Aorta (tissue), 5 donors: ENCODE results near the gene CNOT8. TPM values are rescaled to one million over a fixed set of nuclear protein-coding genes. Genes with fewer than 3 reads are reported as not detected.
A peak's percentile ranks its signal among the peaks of the same experiment; 100 is the strongest.
"Not testable (repeated sequence)": the region's sequence is repeated elsewhere in the genome, so short reads cannot be mapped to it uniquely, and the experiment has no call there.

ENCODE experiments used
- ATAC-seq: fragments of 200-7000 bp; cut with Tn5 transposase; one replicate; pipeline ENCODE4 v1.9.1; 2022; ENCODE audit warnings: moderate library complexity; ENCODE audit not compliant: low FRiP score
- DNase-seq, 2 donors: peaks; one replicate each; pipeline ENCODE4 v3.0.0-alpha.2; 2020
- H3K27ac ChIP-seq, 2 donors: one replicate each; pipeline ENCODE4 v1.5.1; 2013; ENCODE audit warnings: low read length in 2 of 2, mild to moderate bottlenecking in 2 of 2, moderate library complexity in 2 of 2, control low read depth in 1 of 2, inconsistent platforms in 1 of 2, low read depth in 1 of 2
- H3K27me3 ChIP-seq, 2 donors: one replicate each; pipeline ENCODE4 v1.6.1; 2013; ENCODE audit warnings: control low read depth in 1 of 2, low read length in 1 of 2, mild to moderate bottlenecking in 1 of 2, moderate library complexity in 1 of 2; ENCODE audit not compliant: insufficient read depth in 2 of 2, control insufficient read depth in 1 of 2
- H3K36me3 ChIP-seq, 2 donors: one replicate each; pipeline ENCODE4 v1.6.1; 2013; ENCODE audit warnings: control low read depth in 1 of 2, low read length in 1 of 2, mild to moderate bottlenecking in 1 of 2; ENCODE audit not compliant: insufficient read depth in 2 of 2, control insufficient read depth in 1 of 2
- H3K4me1 ChIP-seq, 2 donors: one replicate each; pipeline ENCODE4 v1.6.1; 2013; ENCODE audit warnings: low read length in 2 of 2, control low read depth in 1 of 2, mild to moderate bottlenecking in 1 of 2, moderate library complexity in 1 of 2; ENCODE audit not compliant: insufficient read depth in 2 of 2, control insufficient read depth in 1 of 2
- H3K4me3 ChIP-seq, 2 donors: one replicate each; pipeline ENCODE4 v1.5.1; 2013; ENCODE audit warnings: low read length in 2 of 2, control low read depth in 1 of 2, mild to moderate bottlenecking in 1 of 2
- H3K9me3 ChIP-seq: one replicate; pipeline ENCODE4 v1.6.1; 2013; ENCODE audit warnings: mild to moderate bottlenecking, low read length; ENCODE audit not compliant: control insufficient read depth
- WGBS, 2 donors: extraction: QIAGEN DNeasy Blood & Tissue Kit; methylation state at CpG; one replicate each; pipeline ENCODE4 v1.1.7; 2013; 5-methylcytosine and 5-hydroxymethylcytosine counted together
- intact Hi-C, 2 donors: fragments of 100-400 bp; cut with DNase I; formaldehyde crosslinking; loops; one replicate each; pipeline versions ENCODE4 v1.14.2 to v1.15.0; 2022
- polyA plus RNA-seq, 2 donors: library from polyadenylated mRNA; stranded (reverse); fragments of 200-250 nt; gene quantifications; one replicate each; pipeline ENCODE4 v1.2.3, GENCODE V29; 2013
- total RNA-seq, 2 donors: library from RNA; stranded (reverse); fragmentation: NEBNext Ultra II Directional; extraction: Animal tissue kit (Norgen Biotek cat#: 25700); gene quantifications; one replicate each; pipeline ENCODE4 v1.2.1, GENCODE V29; 2021
- donor health status: healthy with polysubstance abuse.
- donor health status: Bipolar disorder and iron deficiency.
- donor health status: DM: no; HTN: no; CAD: no.
- donor health status: DM: no; HTN: no; CAD: no.
- donor health status: DM: yes; HTN: yes; CAD: no.

Gene CNOT8
- total and polyA plus RNA-seq, 4 donors: 39.7 to 48.6 (median 45.9) TPM

GRCh38 chr5:154829589-154830218, 28.7 kb upstream of the CNOT8 start:
- intact Hi-C loops: no loop called here
- no peak for ATAC-seq

GRCh38 chr5:154830219-154830595, 28.2 kb upstream of the CNOT8 start:
- no peak for ATAC-seq
- WGBS, 2 donors: 88 to 89% methylated on average over 7 of the region's 7 CpGs
- H3K27me3 ChIP-seq: no peaks in the 10 kb centered on the region
- no peak for DNase-seq
- no peak overlapping the region for H3K27ac ChIP-seq
- no peaks in the 10 kb centered on the region for H3K4me1 ChIP-seq
- peaks cover 0 to 8% of the 10 kb centered on the region in 2 donors for H3K36me3 ChIP-seq
- no peaks in the 10 kb centered on the region for H3K9me3 ChIP-seq
- H3K4me3 ChIP-seq: no peak overlapping the region
- intact Hi-C loops: no loop called here

More at GRCh38 chr5:154829589-154830218, 28.7 kb upstream of the CNOT8 start:
- no peak for DNase-seq
- 78 to 84% methylated on average over 4 of the region's 4 CpGs for WGBS, 2 donors
- Histone ChIP-seq H3K4me1 (no peaks in the 10 kb centered on the region), H3K27ac (peak overlapping the region in 1 of 2 donors; percentile 22), H3K27me3 (no peaks in the 10 kb centered on the region), H3K4me3 (no peak overlapping the region), H3K9me3 (no peaks in the 10 kb centered on the region), H3K36me3 (peaks cover 0 to 8% of the 10 kb centered on the region in 2 donors)

GRCh38 chr5:154830596-154830995, 27.8 kb upstream of the CNOT8 start:
- 92 to 93% methylated on average over 4 of the region's 4 CpGs for WGBS, 2 donors
- Histone ChIP-seq H3K4me1 (no peaks in the 10 kb centered on the region), H3K4me3 (no peak overlapping the region), H3K36me3 (peaks cover 0 to 8% of the 10 kb centered on the region in 2 donors), H3K27ac (no peak overlapping the region), H3K27me3 (no peaks in the 10 kb centered on the region), H3K9me3 (no peaks in the 10 kb centered on the region)
- ATAC-seq: no peak
- intact Hi-C loops: no loop called here
- no peak for DNase-seq

GRCh38 chr5:154831451-154831850, 27.0 kb upstream of the CNOT8 start:
- peak overlapping the region in 1 of 2 donors; percentile 36 for H3K27ac ChIP-seq
- H3K4me3 ChIP-seq: no peak overlapping the region
- H3K36me3 ChIP-seq: peaks cover 0 to 8% of the 10 kb centered on the region in 2 donors
- H3K9me3 ChIP-seq: no peaks in the 10 kb centered on the region
- H3K4me1 ChIP-seq: no peaks in the 10 kb centered on the region
- WGBS, 2 donors: 86% methylated on average over 7 of the region's 7 CpGs
- DNase-seq (no peak), ATAC-seq (no peak)
- intact Hi-C loops: no loop called here
- H3K27me3 ChIP-seq: no peaks in the 10 kb centered on the region

GRCh38 chr5:154832804-154833203, 25.6 kb upstream of the CNOT8 start:
- H3K4me3 ChIP-seq, H3K27me3 ChIP-seq, H3K36me3 ChIP-seq, H3K4me1 ChIP-seq, intact Hi-C loops, DNase-seq, H3K9me3 ChIP-seq, ATAC-seq, H3K27ac ChIP-seq: not testable (repeated sequence)
- 96 to 98% methylated on average over 3 of the region's 3 CpGs for WGBS, 2 donors

GRCh38 chr5:154834053-154834452, 24.4 kb upstream of the CNOT8 start:
- ATAC-seq (no peak), DNase-seq (no peak)
- no peaks in the 10 kb centered on the region for H3K4me1 ChIP-seq
- H3K9me3 ChIP-seq: no peaks in the 10 kb centered on the region
- WGBS, 2 donors: 88 to 95% methylated on average over 1 of the region's 1 CpG
- H3K36me3 ChIP-seq: peaks cover 5 to 9% of the 10 kb centered on the region in 2 donors
- H3K27me3 ChIP-seq: no peaks in the 10 kb centered on the region
- no peak overlapping the region for H3K27ac ChIP-seq
- H3K4me3 ChIP-seq: no peak overlapping the region
- intact Hi-C loops: loop anchor here in 1 of 2 donors (2.0 kb wide), 1 partner anchor 77 kb away; no protein-coding TSS in a partner anchor

- not testable (repeated sequence) for H3K27me3 ChIP-seq, H3K4me1 ChIP-seq, H3K4me3 ChIP-seq, DNase-seq, H3K9me3 ChIP-seq, H3K36me3 ChIP-seq
- ATAC-seq: peak; percentile 9
- 22 to 35% methylated on average over 5 to 9 of the region's 9 CpGs for WGBS, 2 donors
- intact Hi-C loops: loop anchor here in 1 of 2 donors (2.0 kb wide), 1 partner anchor 79 kb away; no protein-coding TSS in a partner anchor
- peak overlapping the region in 1 of 2 donors; percentile 87 for H3K27ac ChIP-seq
These were observed 22.8 kb upstream of the CNOT8 start for GRCh38 chr5:154835701-154836052.

GRCh38 chr5:154836225-154836624, 22.2 kb upstream of the CNOT8 start:
- H3K27ac ChIP-seq: peak overlapping the region in 1 of 2 donors; percentile 87
- peaks cover 4 to 5% of the 10 kb centered on the region in 2 donors for H3K36me3 ChIP-seq
- H3K27me3 ChIP-seq: no peaks in the 10 kb centered on the region
- intact Hi-C loops: no loop called here
- WGBS, 2 donors: 94 to 98% methylated on average over 6 of the region's 6 CpGs
- no peaks in the 10 kb centered on the region for H3K9me3 ChIP-seq
- H3K4me1 ChIP-seq: no peaks in the 10 kb centered on the region
- DNase-seq (no peak), ATAC-seq (no peak)
- no peak overlapping the region for H3K4me3 ChIP-seq
